Bronchial epithelial cell (primary cell): Measurements from ENCODE around the gene LAMB4. TPM values are rescaled to one million over a fixed set of nuclear protein-coding genes. Genes with fewer than 3 reads are reported as not detected.

ENCODE experiments used
- DNase-seq: peaks from one replicate; pipeline ENCODE4 v3.0.0-alpha.2; 2010; ENCODE audit warnings: low read depth
- FAIRE-seq: peaks from 2 replicates; lab custom pipeline; 2011; peaks lifted over from hg19 to GRCh38; lab: Jason Lieb, UNC
- H3K27me3 ChIP-seq: 2 replicates; pipeline ENCODE4 v1.5.1; 2011; ENCODE audit warnings: low read length; ENCODE audit not compliant: control insufficient read depth, insufficient read depth
- H3K36me3 ChIP-seq: 2 replicates; pipeline ENCODE4 v1.5.1; 2011; ENCODE audit warnings: low read length; ENCODE audit not compliant: control insufficient read depth, insufficient read depth
- H3K4me3 ChIP-seq: 2 replicates; pipeline ENCODE4 v1.5.1; 2011; ENCODE audit warnings: mild to moderate bottlenecking, low read depth, low read length, control low read depth
- CTCF ChIP-seq: IDR thresholded peaks from 2 replicates; pipeline ENCODE4 v1.5.1; 2011; ENCODE audit warnings: mild to moderate bottlenecking, moderate library complexity, low read length, control low read depth, inconsistent platforms; ENCODE audit not compliant: insufficient read depth, severe bottlenecking
- total RNA-seq: library from RNA; depleted of rRNA; stranded (reverse); fragments of >200 nt; gene quantifications from 2 replicates; pipeline ENCODE4 v1.2.1, GENCODE V29; 2014

LAMB4 gene
- total RNA-seq, 1 donor from 2014 or later = under 0.01 TPM

GRCh38 chr7:108045154-108045553 lies 85.0 kb downstream of the LAMB4 start:
- no peak for FAIRE-seq
- no peaks in the 10 kb centered on the region for H3K27me3 ChIP-seq
- TF ChIP-seq CTCF = no peak
- DNase-seq = no peak
- no peak overlapping the region for H3K4me3 ChIP-seq
- H3K36me3 ChIP-seq = no peaks in the 10 kb centered on the region

GRCh38 chr7:108044345-108044744 lies 85.8 kb downstream of the LAMB4 start:
- H3K36me3 ChIP-seq = no peaks in the 10 kb centered on the region
- FAIRE-seq = no peak
- TF ChIP-seq CTCF = no peak

GRCh38 chr7:108038986-108039385 lies 91.2 kb downstream of the LAMB4 start:
- H3K4me3 ChIP-seq = no peak overlapping the region
- no peaks in the 10 kb centered on the region for H3K36me3 ChIP-seq
- TF ChIP-seq CTCF = no peak
- DNase-seq = no peak
- no peaks in the 10 kb centered on the region for H3K27me3 ChIP-seq
- peak; percentile 36 for FAIRE-seq

More at GRCh38 chr7:108044345-108044744, 85.8 kb downstream of the LAMB4 start:
- DNase-seq = no peak
- no peak overlapping the region for H3K4me3 ChIP-seq
- H3K27me3 ChIP-seq = no peaks in the 10 kb centered on the region

GRCh38 chr7:108037741-108038140 lies 92.4 kb downstream of the LAMB4 start:
- H3K36me3 ChIP-seq = no peaks in the 10 kb centered on the region
- H3K27me3 ChIP-seq = no peaks in the 10 kb centered on the region
- H3K4me3 ChIP-seq = no peak overlapping the region
- no peak for FAIRE-seq
- no peak for TF ChIP-seq CTCF
- DNase-seq = no peak

GRCh38 chr7:108037140-108037539 lies 93.0 kb downstream of the LAMB4 start:
- FAIRE-seq (no peak), DNase-seq (no peak)
- Histone ChIP-seq H3K36me3 (no peaks in the 10 kb centered on the region), H3K27me3 (no peaks in the 10 kb centered on the region), H3K4me3 (no peak overlapping the region)
- TF ChIP-seq CTCF = no peak

GRCh38 chr7:108034586-108034985 lies 95.6 kb downstream of the LAMB4 start:
- Histone ChIP-seq H3K36me3 (no peaks in the 10 kb centered on the region), H3K4me3 (no peak overlapping the region), H3K27me3 (no peaks in the 10 kb centered on the region)
- no peak for FAIRE-seq
- DNase-seq = no peak
- TF ChIP-seq CTCF = no peak
